ENCODE measurements around the gene EFHB. TPM values are rescaled to one million over a fixed set of nuclear protein-coding genes. Genes with fewer than 3 reads are reported as not detected.

Gene EFHB
- total RNA-seq, 1 donor from 2014 or later: 1.2 TPM

DNA sequence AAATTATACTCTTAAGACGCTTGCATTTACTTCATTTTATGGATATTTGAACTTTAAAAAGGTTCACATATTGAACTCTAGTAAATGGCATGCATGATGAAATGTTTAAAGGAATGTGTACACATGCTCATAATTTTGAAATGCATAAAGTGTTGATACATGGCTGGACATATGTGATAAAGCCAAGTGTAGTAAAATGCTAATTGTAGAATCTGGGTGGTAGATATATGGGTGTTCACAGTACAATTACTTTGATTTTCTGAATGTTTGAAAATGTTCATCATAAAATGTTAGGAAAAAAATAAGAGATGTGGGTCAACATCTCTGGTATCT, 4.2 kb upstream of the EFHB start:
- no peak for DNase-seq (ENCODE audit: low read depth)
- no peak for FAIRE-seq
- H2AFZ ChIP-seq (ENCODE audit: low read depth, low read length): no peak overlapping the region
- no peak overlapping the region for H3K27ac Mint-ChIP-seq (ENCODE audit: unreplicated experiment)
- H3K36me3 Mint-ChIP-seq (ENCODE audit: low read depth, unreplicated experiment): peaks cover 1% of the 10 kb centered on the region
- peaks cover 12% of the 10 kb centered on the region for H3K4me1 ChIP-seq (ENCODE audit: insufficient read depth, low read length)
- peaks cover 10% of the 10 kb centered on the region for H3K4me1 Mint-ChIP-seq (ENCODE audit: low read depth, unreplicated experiment)
- no peak overlapping the region for H3K4me2 ChIP-seq (ENCODE audit: low read length)
- H3K27me3 ChIP-seq (ENCODE audit: insufficient read depth, low read length): no peaks in the 10 kb centered on the region
- H3K27ac ChIP-seq (ENCODE audit: low read depth, low read length): no peak overlapping the region
- TF ChIP-seq EZH2 (IDR thresholded peaks at IDR 0.05; ENCODE audit: insufficient read depth, low read length): no peak
- TF ChIP-seq, protein P1, sequence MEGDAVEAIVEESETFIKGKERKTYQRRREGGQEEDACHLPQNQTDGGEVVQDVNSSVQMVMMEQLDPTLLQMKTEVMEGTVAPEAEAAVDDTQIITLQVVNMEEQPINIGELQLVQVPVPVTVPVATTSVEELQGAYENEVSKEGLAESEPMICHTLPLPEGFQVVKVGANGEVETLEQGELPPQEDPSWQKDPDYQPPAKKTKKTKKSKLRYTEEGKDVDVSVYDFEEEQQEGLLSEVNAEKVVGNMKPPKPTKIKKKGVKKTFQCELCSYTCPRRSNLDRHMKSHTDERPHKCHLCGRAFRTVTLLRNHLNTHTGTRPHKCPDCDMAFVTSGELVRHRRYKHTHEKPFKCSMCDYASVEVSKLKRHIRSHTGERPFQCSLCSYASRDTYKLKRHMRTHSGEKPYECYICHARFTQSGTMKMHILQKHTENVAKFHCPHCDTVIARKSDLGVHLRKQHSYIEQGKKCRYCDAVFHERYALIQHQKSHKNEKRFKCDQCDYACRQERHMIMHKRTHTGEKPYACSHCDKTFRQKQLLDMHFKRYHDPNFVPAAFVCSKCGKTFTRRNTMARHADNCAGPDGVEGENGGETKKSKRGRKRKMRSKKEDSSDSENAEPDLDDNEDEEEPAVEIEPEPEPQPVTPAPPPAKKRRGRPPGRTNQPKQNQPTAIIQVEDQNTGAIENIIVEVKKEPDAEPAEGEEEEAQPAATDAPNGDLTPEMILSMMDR (IDR thresholded peaks at IDR 0.05; ENCODE audit: insufficient read depth, low read depth, low read length): no peak
- H3K36me3 ChIP-seq (ENCODE audit: insufficient read depth, low read length): no peaks in the 10 kb centered on the region
- H3K27me3 Mint-ChIP-seq (ENCODE audit: low read depth, unreplicated experiment): no peaks in the 10 kb centered on the region
- no peaks in the 10 kb centered on the region for H3K79me2 ChIP-seq (ENCODE audit: insufficient read depth, low read length)
- H4K20me1 ChIP-seq (ENCODE audit: insufficient read depth, low read length): no peaks in the 10 kb centered on the region
- H3K9ac ChIP-seq (ENCODE audit: low read length): no peak overlapping the region
- no peak overlapping the region for H3K4me3 ChIP-seq (ENCODE audit: insufficient read depth, low read depth, low read length)
- no peak overlapping the region for H3K4me3 Mint-ChIP-seq (ENCODE audit: unreplicated experiment)
- peaks cover 3% of the 10 kb centered on the region for H3K9me3 Mint-ChIP-seq (ENCODE audit: unreplicated experiment)
- H3K9me3 ChIP-seq (ENCODE audit: insufficient read depth, low read depth, low read length): no peaks in the 10 kb centered on the region

DNA sequence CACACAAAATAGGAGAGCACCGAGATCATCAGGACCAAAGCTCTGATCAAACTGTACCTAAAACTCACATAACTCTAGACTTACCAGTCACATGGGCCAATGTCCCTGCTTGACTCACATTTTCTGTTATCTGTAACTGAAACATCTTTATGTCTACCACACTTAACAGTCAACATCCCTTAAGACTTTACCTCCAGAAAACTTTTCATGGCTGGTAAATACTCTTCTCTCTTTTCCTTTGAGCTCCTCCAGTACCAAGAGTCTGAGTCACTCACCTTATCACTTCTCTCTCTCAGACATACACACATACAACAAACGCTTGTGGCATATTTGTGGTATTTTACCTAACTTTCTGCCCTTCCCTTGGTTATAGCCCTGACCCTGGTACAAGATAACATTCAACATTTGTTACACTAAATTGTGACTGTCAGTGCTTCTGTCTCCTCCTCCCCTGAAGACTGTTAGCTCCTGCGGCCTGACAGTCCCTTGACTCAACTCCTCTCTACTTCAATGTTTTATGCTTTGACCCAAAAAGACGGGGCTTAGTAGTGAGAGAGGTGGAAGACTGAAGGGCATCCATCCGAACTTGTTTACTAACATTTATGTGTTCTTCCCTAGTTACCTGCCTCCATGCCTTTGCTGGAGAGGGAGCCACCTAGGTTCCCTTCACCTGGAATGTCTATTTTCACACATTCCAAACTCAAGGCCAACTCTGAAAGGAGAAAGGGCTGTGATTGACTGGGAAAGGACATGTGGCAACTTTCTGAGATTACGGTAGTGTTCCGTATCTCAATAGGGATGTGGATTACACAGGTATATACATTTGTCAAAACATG, 3.7 kb upstream of the EFHB start:
- H3K27me3 Mint-ChIP-seq (ENCODE audit: low read depth, unreplicated experiment): no peaks in the 10 kb centered on the region
- DNase-seq (ENCODE audit: low read depth): peak; percentile 84

More for the DNA sequence above, 3.7 kb upstream of the EFHB start:
- Histone ChIP-seq H3K9me3 (ENCODE audit: insufficient read depth, low read depth, low read length) (no peaks in the 10 kb centered on the region), H3K4me2 (ENCODE audit: low read length) (peak overlapping the region; percentile 39), H4K20me1 (ENCODE audit: insufficient read depth, low read length) (no peaks in the 10 kb centered on the region), H3K79me2 (ENCODE audit: insufficient read depth, low read length) (no peaks in the 10 kb centered on the region), H3K4me1 (ENCODE audit: insufficient read depth, low read length) (peaks cover 12% of the 10 kb centered on the region), H3K36me3 (ENCODE audit: insufficient read depth, low read length) (no peaks in the 10 kb centered on the region), H3K9ac (ENCODE audit: low read length) (no peak overlapping the region), H2AFZ (ENCODE audit: low read depth, low read length) (no peak overlapping the region), H3K4me3 (ENCODE audit: insufficient read depth, low read depth, low read length) (no peak overlapping the region), H3K27me3 (ENCODE audit: insufficient read depth, low read length) (no peaks in the 10 kb centered on the region), H3K27ac (ENCODE audit: low read depth, low read length) (peak overlapping the region; percentile 6)
- Mint-ChIP-seq H3K4me1 (ENCODE audit: low read depth, unreplicated experiment) (peaks cover 10% of the 10 kb centered on the region), H3K27ac (ENCODE audit: unreplicated experiment) (peak overlapping the region; percentile 67), H3K4me3 (ENCODE audit: unreplicated experiment) (no peak overlapping the region), H3K9me3 (ENCODE audit: unreplicated experiment) (peaks cover 3% of the 10 kb centered on the region), H3K36me3 (ENCODE audit: low read depth, unreplicated experiment) (peaks cover 1% of the 10 kb centered on the region)
- TF ChIP-seq, protein P1 (IDR thresholded peaks at IDR 0.05; ENCODE audit: insufficient read depth, low read depth, low read length): no peak
- TF ChIP-seq EZH2 (IDR thresholded peaks at IDR 0.05; ENCODE audit: insufficient read depth, low read length): no peak
- FAIRE-seq: peak; percentile 20
